Superior temporal gyrus (tissue), 1 donor: ENCODE data around the gene FAM83G.

Experiments
- DNase-seq: peaks from one replicate; pipeline ENCODE4 v3.0.0-alpha.2; 2016; ENCODE audit errors: extremely low spot score

The FAM83G gene

GRCh38 chr17:18990331-18990730, 14.2 kb downstream of the FAM83G start:
- no peak for DNase-seq

DNA sequence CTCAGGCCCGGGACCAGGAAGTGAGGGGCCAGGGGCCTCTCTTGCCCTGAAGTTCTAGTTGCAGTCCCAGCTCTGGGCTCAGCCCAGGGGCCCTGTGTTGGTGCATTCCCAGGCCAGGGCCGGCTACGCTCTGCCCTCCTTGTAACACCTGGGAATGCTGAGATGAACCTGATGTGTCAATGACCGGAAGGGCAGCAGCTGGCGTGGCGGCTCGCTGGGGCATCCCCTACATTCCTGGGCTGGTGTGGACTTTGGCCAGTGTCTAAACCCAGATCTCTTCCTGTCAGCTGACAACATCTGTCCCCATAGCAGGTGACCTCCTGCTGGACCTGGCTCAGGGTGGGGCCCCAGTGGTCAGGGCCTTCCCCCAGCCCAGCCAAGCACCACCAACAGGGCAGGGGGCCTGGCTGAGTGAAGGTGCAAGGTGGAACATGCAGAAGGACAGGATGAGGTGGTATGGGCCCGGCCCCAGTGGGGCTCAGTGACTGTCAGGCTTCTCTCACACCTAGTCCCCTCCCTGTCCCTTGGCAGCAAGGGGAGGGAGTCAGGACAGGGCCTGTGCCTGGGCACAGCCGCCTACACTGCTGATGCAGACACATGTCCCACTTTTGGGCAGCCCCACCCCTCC, 15.9 kb downstream of the FAM83G start:
- no peak for DNase-seq

DNA sequence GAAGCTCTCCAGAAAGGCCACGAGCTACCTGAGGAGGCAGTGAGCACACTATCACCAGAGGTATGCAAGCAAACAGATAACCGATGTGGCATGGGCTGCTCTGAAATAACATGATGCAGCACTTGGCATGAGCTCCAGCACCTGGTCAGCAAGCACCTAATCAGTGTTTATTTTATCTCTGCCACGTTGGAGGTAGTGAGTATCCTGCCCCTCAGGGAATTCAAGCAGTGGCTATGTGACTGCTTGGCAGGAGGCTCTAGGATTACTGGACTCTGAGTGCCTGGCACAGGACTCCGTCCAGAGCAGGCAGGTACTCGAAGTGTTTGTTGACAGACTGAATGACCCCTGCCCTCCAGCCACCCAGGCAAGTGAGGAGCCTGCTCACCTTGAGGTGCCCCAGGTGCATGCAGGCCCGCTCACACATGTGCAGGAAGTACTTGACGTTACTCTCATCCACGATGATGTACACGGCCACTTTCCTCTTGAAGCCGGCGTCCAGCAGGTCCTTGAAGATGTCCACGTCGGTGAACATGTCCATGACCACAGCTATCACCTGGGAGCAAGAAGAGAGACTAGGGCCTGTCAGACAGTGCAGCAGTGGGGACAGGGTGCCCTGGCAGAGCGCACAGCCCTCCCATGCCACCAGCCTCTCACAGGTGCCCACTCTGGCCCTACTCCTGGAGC, 16.6 kb downstream of the FAM83G start:
- DNase-seq, result no peak

DNA sequence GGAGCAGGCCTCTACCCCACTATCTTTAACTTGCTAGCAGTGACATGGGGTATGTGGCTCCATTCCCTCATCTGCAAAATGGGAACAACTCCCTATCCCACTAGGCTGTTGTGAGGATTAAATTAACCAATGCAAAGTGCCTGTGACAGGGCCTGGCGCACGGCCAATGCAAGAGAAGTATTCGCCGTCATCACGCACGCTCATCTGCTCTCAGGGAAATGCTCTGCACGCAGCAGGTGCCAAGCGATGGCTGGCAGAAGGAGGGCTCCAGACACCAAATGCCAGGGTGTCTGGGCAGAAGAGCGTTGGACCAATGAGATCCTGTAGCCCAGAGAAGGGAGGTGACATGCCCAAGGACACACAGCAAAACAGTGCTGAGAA, 17.3 kb downstream of the FAM83G start:
- DNase-seq, result no peak

GRCh38 chr17:18986541-18987229, 17.9 kb downstream of the FAM83G start:
- DNase-seq, result no peak

DNA sequence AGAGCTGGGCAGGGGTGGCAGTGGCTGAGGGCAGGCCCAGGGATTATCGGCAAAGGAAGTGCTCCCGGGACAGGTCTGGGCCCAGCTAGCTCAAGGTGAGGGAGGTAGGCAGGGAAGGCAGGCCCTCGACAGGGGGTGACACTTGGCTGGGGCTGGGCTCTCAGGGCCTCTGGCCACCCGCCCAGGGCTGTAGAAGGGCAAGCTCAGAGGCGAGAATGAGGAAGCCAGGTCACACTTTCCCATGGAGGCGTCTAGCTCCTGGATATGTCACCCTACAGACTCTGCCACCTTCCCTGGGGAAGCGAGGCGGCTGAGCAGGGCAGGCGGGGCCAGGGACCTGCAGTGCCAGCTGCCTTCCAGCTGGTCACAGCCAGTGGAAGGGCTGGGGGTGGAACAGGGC, 19.1 kb downstream of the FAM83G start:
- no peak for DNase-seq

DNA sequence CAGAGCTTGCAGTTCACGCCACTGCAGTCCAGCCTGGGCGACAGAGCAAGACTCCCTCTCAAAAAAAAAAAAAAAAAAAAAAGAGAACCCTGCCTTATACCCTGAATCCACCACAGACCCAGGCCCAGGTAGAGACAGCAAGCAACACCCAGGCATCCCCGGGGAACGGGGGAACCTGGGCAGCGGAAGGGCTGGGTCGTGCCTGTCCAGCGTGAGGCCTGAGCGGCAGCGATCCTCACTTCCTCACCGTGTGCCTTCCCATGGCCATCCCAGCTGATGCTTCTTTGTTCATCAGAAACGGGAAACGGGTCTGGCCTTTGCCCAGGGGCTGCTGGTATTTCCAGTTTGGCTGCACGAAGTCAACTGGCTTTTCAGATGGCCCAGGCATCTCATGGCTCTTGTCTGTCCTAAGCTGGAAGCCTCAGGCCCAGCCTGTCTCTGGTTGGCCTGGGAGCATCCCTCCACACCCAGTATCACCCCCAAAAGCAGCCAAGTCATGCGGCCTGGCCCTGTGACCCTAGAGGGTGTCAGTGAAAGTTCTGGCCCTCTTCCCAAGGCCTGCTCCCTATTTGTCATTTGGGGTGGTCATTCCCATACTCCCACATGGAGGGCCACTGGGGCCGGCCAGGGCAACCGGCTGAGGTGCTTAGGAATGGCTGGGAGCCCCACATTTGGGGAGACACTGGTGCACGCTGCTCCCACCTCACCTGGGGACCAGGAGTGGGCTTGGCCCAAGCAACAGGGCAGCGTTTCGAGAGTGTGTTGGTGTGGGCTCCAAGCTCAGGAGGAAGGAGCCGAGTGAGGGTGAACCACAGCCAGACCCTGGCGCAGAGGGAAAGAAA, 20.1 kb downstream of the FAM83G start:
- DNase-seq, result no peak

- no peak for DNase-seq
Observed at GRCh38 chr17:18981642-18982424, 22.7 kb downstream of the FAM83G start.

DNA sequence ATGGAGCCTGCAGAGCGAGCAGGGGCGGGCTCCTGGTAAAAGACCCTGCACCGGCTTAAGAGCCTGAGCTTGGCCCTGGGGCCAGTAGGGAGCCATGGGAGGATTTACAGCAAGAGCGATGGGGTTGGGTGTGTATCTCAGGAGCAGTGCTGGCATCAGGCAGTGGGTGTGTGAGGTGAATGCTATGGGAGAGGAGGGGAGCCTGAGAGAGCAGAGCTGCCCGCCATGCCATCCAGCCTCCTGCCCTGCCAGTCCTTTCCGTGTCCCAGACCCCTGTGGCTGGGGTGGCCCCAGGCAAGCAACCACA, 23.3 kb downstream of the FAM83G start:
- DNase-seq, result no peak

- no peak for DNase-seq
Observed at GRCh38 chr17:18980682-18981334, 23.8 kb downstream of the FAM83G start.

DNA sequence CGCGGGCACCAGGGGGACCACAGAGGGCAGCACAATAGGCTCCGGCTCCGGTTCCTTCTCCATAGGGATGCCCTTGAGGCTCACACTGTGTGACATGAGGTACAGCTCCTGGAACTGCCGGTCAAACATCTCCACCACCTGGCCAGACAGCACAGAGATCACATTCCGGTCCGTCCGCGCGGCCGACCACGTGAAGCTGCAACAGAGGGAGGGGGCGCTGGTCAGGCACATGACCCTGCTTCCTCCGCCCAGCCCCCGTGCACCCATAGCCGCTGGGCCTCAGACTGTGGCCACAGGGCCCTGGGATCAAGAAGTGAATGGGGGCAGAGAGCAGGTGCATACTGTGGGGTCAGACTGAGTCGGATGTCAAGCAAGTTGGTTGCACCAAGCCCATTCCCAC, 25.9 kb downstream of the FAM83G start:
- no peak for DNase-seq

GRCh38 chr17:18978050-18978449, 26.5 kb downstream of the FAM83G start:
- DNase-seq, result no peak

GRCh38 chr17:18977646-18978045, 26.9 kb downstream of the FAM83G start:
- DNase-seq, result no peak

DNA sequence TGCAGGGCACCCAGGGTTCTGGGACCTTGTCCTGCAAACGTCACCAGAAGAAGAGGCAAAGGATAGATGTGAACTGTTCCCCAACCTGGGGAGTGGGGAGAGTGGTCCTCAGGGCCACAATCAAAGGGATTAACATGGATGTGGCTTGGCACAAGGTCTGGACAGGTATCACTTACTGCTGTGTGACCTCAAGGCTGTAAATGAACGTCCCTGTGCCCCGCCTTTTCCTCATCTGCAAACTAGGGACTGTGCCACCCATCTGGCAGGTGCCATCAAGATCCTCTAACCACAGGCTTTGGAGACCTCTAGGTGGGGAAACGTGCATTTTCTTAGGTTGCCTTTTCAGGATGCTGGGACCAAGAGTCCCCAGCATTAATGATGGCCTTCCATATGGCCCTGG, 27.5 kb downstream of the FAM83G start:
- no peak for DNase-seq

DNA sequence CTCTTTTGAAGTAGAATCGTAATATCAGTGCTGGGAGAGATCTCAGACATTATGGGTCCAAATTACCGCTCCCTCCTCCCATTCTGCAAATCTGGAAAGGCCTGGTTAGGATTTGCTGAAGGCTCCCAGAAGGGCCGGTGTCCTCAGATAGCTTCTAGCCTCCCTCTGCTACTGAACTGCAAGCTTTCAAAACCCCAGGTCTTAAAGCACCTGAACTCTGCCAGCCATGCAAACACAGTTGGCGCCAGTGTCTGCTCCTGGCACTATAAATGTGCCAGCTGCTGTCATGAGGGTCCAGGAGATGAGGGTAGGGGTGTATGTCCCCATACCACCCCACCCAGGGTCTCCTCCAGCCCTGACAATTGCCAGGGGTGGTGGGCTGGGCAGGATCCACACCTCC, 28.4 kb downstream of the FAM83G start:
- no peak for DNase-seq

- DNase-seq, result no peak
Observed at GRCh38 chr17:18975597-18975996, 29.0 kb downstream of the FAM83G start.

DNA sequence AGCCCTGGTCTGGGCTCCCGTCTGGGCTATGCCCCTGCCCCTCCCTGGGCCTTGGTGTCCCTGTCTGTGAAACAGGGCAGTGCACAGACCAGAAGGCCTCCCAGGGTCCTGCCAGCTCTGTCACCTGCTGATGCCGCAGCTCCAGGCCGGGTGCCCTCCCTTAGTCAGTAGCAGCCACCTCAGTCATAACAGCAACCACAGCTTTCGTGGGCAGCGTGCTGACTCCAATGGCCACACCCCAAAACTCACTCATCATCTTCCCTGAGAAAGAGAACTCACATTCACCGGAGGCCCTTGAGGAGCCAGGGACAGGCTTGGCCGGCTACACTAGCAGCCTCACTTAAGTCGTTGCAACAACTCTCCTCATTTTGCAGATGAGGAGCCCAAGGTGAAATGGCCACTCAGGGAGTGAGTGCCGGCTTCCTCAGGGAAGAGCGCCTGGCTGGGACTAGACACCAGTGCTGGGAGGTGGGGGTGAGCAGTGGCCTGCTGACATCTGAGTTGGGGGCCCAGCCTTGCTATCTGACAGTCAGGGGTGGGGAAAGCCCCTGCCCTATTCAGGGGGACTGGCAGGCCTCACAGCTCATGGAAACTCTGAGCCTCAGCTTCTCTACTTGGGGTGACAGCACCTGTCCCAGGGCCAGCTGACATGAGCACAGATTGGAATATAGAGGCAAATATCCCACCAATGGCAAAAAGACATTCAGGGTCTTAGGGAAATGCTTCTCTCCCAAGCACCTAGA, 30.0 kb downstream of the FAM83G start:
- DNase-seq, result no peak

DNA sequence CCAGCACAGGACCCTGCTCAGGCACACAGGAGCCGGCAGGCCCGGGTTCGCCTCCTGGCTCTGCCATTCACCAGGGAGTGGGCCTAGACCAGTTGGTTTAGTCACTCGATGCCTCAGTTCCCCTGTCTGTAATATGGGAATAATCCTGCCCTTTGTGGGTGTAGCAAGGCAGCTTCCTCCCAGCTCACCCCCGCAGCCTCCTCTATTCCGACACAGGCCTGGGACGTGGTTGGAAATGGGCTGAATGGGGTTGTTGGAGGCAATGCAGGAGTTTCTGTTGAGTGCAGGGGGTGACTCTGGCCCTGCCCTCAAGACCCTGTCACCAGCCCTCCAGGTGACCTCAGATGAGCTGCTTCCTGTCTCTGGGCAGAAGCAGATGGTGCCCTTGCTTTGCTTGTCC, 32.8 kb downstream of the FAM83G start:
- DNase-seq, result no peak

DNA sequence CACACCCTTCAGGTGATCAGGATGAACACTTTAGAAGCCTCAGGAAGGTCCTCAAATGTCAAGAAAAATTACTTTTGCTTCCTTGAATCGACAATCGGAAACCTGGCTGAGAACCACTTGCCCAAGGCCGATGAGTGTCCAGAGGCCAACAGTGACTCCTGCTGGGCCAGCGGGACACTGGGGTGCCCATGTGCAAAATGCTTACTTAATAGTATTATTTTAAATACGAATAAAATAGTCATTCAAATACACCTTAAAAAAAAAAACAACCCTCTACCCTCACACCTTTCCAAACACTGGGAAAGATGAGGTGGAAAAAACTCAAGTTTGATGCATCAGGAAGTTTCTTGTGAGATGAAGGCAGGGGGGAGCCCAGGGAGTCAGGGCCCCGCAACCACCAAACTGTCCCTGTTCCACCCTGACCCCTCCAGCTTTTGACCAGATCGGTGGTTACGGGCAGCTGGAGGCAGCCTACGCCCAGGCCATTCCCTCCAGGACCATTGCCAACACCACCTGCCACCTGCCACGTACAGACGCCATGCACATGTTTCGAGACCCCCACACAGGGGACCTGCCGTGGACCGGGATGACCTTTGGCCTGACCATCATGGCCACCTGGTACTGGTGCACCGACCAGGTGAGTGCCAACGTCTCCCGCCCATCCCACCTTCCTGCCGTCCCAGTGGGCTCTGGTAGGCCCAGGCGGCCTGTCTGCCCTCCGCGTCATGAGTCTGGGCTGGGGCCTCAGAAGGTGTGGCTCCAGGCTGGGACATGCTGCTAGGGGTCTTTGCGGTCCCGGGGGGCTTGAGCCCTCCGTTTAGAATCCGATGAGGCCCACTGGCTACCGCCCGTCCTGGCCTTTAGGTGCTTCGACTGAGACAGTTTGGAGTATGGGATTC, 33.7 kb downstream of the FAM83G start:
- DNase-seq, result no peak
